Measurements from ENCODE around the gene CADM2. TPM values are rescaled to one million over a fixed set of nuclear protein-coding genes. Genes with fewer than 3 reads are reported as not detected.
"Not testable (repeated sequence)": the region's sequence is repeated elsewhere in the genome, so short reads cannot be mapped to it uniquely, and the experiment has no call there.

The CADM2 gene
- total RNA-seq, 1 donor from 2014 or later, result 3.3 TPM

DNA sequence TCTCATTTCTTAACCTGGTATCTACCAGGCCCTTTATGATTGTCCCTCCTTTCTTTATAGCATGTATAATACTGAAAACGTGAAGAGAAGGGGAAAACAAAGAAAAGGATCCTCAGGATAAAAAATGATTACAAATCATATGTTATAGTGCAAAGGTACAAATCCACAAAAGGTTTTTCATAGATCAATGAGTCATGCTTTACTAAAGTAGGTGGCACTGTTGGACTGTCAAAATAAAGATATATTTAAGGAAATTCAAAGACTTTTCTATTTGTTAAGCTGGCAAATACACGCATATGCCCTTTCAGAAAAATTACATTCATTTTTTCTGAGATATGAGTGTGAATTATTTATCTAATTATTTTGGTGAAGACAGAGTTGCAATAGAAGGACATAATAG is 151.6 kb downstream of the CADM2 start:
- no peaks in the 10 kb centered on the region for H3K36me3 Mint-ChIP-seq

DNA sequence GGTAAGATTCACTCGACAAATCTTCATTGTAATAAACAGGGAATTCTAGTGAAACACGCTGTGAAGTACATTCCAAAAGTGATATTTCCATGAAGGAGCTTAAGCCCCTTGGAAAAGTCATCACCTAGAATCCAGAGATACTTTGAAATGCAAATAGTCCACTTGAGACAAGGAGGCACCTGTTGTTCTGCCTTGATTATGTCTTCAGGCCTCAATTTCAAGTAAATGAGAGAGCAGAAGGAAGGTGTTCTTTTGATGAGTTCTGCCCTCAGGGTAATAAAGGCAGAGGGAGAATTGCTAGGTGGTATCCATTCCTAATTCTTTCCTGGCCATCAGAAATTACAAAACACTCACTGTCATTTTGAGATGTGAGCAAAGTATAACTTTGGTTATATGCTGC is 162.1 kb downstream of the CADM2 start:
- Mint-ChIP-seq H3K4me1 (no peaks in the 10 kb centered on the region), H3K36me3 (no peaks in the 10 kb centered on the region), H3K9me3 (peaks cover 9% of the 10 kb centered on the region), H3K4me3 (no peak overlapping the region), H3K27me3 (ENCODE audit: low read depth) (no peaks in the 10 kb centered on the region), H3K27ac (no peak overlapping the region)
- no peak for TF ChIP-seq CTCF (IDR thresholded peaks at IDR 0.05; ENCODE audit: unreplicated experiment)
- DNase-seq (ENCODE audit: low spot score in 2 of 2, unreplicated experiment in 2 of 2), result no peak

More for the DNA sequence above, 151.6 kb downstream of the CADM2 start:
- Mint-ChIP-seq H3K27ac (no peak overlapping the region), H3K4me3 (no peak overlapping the region), H3K27me3 (ENCODE audit: low read depth) (no peaks in the 10 kb centered on the region), H3K4me1 (no peaks in the 10 kb centered on the region), H3K9me3 (no peaks in the 10 kb centered on the region)
- no peak for TF ChIP-seq CTCF (IDR thresholded peaks at IDR 0.05; ENCODE audit: unreplicated experiment)
- DNase-seq (ENCODE audit: low spot score in 2 of 2, unreplicated experiment in 2 of 2), result no peak

GRCh38 chr3:85132864-85133263 is 174.1 kb downstream of the CADM2 start:
- H3K4me3 Mint-ChIP-seq; H3K27me3 Mint-ChIP-seq (ENCODE audit: low read depth); H3K4me1 Mint-ChIP-seq; DNase-seq (ENCODE audit: low spot score in 2 of 2, unreplicated experiment in 2 of 2); H3K9me3 Mint-ChIP-seq; H3K36me3 Mint-ChIP-seq; H3K27ac Mint-ChIP-seq: not testable (repeated sequence)

- H3K4me3 Mint-ChIP-seq; H3K9me3 Mint-ChIP-seq; H3K4me1 Mint-ChIP-seq; H3K27me3 Mint-ChIP-seq (ENCODE audit: low read depth); H3K27ac Mint-ChIP-seq; H3K36me3 Mint-ChIP-seq; DNase-seq (ENCODE audit: low spot score in 2 of 2, unreplicated experiment in 2 of 2): not testable (repeated sequence)
These were observed 175.1 kb downstream of the CADM2 start for GRCh38 chr3:85133691-85134420.

DNA sequence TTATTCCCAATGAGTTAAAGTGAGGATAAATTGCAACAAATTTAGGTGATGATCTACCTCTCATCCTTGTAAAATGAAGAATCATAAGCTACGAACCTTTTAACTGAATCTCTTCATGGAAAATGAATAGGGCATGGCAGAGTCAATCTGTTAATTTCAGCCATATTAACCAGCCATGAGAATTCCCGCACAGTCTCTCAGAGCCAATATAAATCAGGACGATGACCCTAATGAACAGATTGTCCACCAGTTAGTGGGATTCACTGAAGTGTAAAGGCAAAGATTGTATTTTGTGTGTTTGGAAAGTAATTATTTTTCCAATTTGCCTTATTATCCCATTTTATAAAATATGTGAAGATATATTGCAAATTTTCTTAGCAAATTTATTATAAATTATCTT is 183.8 kb downstream of the CADM2 start:
- TF ChIP-seq CTCF (IDR thresholded peaks at IDR 0.05; ENCODE audit: unreplicated experiment), result no peak

GRCh38 chr3:85148036-85148435 is 189.2 kb downstream of the CADM2 start:
- peaks cover 7% of the 10 kb centered on the region for H3K9me3 Mint-ChIP-seq
- H3K27me3 Mint-ChIP-seq (ENCODE audit: low read depth), result no peaks in the 10 kb centered on the region
- no peak overlapping the region for H3K27ac Mint-ChIP-seq
- H3K4me3 Mint-ChIP-seq, result no peak overlapping the region
- no peak for DNase-seq (ENCODE audit: low spot score in 2 of 2, unreplicated experiment in 2 of 2)
- H3K4me1 Mint-ChIP-seq, result no peaks in the 10 kb centered on the region
- no peaks in the 10 kb centered on the region for H3K36me3 Mint-ChIP-seq
- TF ChIP-seq CTCF (IDR thresholded peaks at IDR 0.05; ENCODE audit: unreplicated experiment), result no peak

More for the DNA sequence above, 183.8 kb downstream of the CADM2 start:
- Mint-ChIP-seq H3K27ac (no peak overlapping the region), H3K4me3 (no peak overlapping the region), H3K4me1 (no peaks in the 10 kb centered on the region), H3K9me3 (no peaks in the 10 kb centered on the region), H3K36me3 (no peaks in the 10 kb centered on the region), H3K27me3 (ENCODE audit: low read depth) (peaks cover 7% of the 10 kb centered on the region)
- no peak for DNase-seq (ENCODE audit: low spot score in 2 of 2, unreplicated experiment in 2 of 2)

GRCh38 chr3:85151555-85151954 is 192.8 kb downstream of the CADM2 start:
- Mint-ChIP-seq H3K36me3 (no peaks in the 10 kb centered on the region), H3K27ac (no peak overlapping the region), H3K27me3 (ENCODE audit: low read depth) (no peaks in the 10 kb centered on the region), H3K4me3 (no peak overlapping the region), H3K4me1 (no peaks in the 10 kb centered on the region), H3K9me3 (peaks cover 15% of the 10 kb centered on the region)
- no peak for TF ChIP-seq CTCF (IDR thresholded peaks at IDR 0.05; ENCODE audit: unreplicated experiment)
- no peak for DNase-seq (ENCODE audit: low spot score in 2 of 2, unreplicated experiment in 2 of 2)

GRCh38 chr3:85153279-85153678 is 194.5 kb downstream of the CADM2 start:
- not testable (repeated sequence) for H3K36me3 Mint-ChIP-seq; H3K4me3 Mint-ChIP-seq; H3K27ac Mint-ChIP-seq; H3K27me3 Mint-ChIP-seq (ENCODE audit: low read depth); H3K4me1 Mint-ChIP-seq; DNase-seq (ENCODE audit: low spot score in 2 of 2, unreplicated experiment in 2 of 2)
- H3K9me3 Mint-ChIP-seq, result peaks cover 15% of the 10 kb centered on the region
